G401.6 (cell line): Measurements from ENCODE around the gene DISC1.
"Not testable (repeated sequence)": the region's sequence is repeated elsewhere in the genome, so short reads cannot be mapped to it uniquely, and the experiment has no call there.

Source experiments
- FAIRE-seq: peaks from 2 replicates; lab custom pipeline; 2012; peaks lifted over from hg19 to GRCh38; lab: Jason Lieb, UNC

The DISC1 gene

GRCh38 chr1:231699784-231700183 is 73.2 kb downstream of the DISC1 start:
- no peak for FAIRE-seq

GRCh38 chr1:231701306-231701705 is 74.7 kb downstream of the DISC1 start:
- FAIRE-seq = no peak

- FAIRE-seq = no peak
Measured at GRCh38 chr1:231702331-231702730, 75.7 kb downstream of the DISC1 start.

- FAIRE-seq = no peak
Measured at GRCh38 chr1:231702804-231703203, 76.2 kb downstream of the DISC1 start.

GRCh38 chr1:231705806-231706760 is 79.5 kb downstream of the DISC1 start:
- FAIRE-seq = no peak

- FAIRE-seq = no peak
Measured at GRCh38 chr1:231706934-231707333, 80.3 kb downstream of the DISC1 start.

- FAIRE-seq = no peak
Measured at GRCh38 chr1:231707407-231707806, 80.8 kb downstream of the DISC1 start.

- FAIRE-seq = no peak
Measured at GRCh38 chr1:231708394-231708793, 81.8 kb downstream of the DISC1 start.

GRCh38 chr1:231714440-231714839 is 87.8 kb downstream of the DISC1 start:
- no peak for FAIRE-seq

GRCh38 chr1:231715816-231716722 is 89.5 kb downstream of the DISC1 start:
- no peak for FAIRE-seq

GRCh38 chr1:231716879-231717278 is 90.3 kb downstream of the DISC1 start:
- FAIRE-seq = no peak

GRCh38 chr1:231719485-231720183 is 93.0 kb downstream of the DISC1 start:
- FAIRE-seq = no peak

GRCh38 chr1:231720652-231721325 is 94.2 kb downstream of the DISC1 start:
- no peak for FAIRE-seq

- FAIRE-seq = no peak
Measured at GRCh38 chr1:231721436-231721835, 94.8 kb downstream of the DISC1 start.

GRCh38 chr1:231722356-231722755 is 95.8 kb downstream of the DISC1 start:
- no peak for FAIRE-seq

GRCh38 chr1:231723146-231723545 is 96.6 kb downstream of the DISC1 start:
- FAIRE-seq = no peak

- no peak for FAIRE-seq
Measured at GRCh38 chr1:231724041-231724440, 97.5 kb downstream of the DISC1 start.

- FAIRE-seq = no peak
Measured at GRCh38 chr1:231724876-231725647, 98.5 kb downstream of the DISC1 start.

GRCh38 chr1:231727171-231727570 is 100.6 kb downstream of the DISC1 start:
- FAIRE-seq = no peak

GRCh38 chr1:231728987-231729386 is 102.4 kb downstream of the DISC1 start:
- FAIRE-seq = not testable (repeated sequence)

GRCh38 chr1:231729544-231729943 is 103.0 kb downstream of the DISC1 start:
- no peak for FAIRE-seq
